Muscle of leg (tissue), 11 donors: ENCODE measurements around the gene EFEMP1. TPM values are rescaled to one million over a fixed set of nuclear protein-coding genes. Genes with fewer than 3 reads are reported as not detected.

Experiments
- DNase-seq: peaks from one replicate; pipeline ENCODE4 v3.0.0; 2013
- H3K27ac ChIP-seq: one replicate; pipeline ENCODE4 v1.5.1; 2013; ENCODE audit warnings: mild to moderate bottlenecking, low read length, control low read depth
- H3K27me3 ChIP-seq: one replicate; pipeline ENCODE4 v1.6.1; 2013; ENCODE audit warnings: low read length; ENCODE audit not compliant: control insufficient read depth, insufficient read depth
- H3K36me3 ChIP-seq: one replicate; pipeline ENCODE4 v1.6.1; 2013; ENCODE audit warnings: low read length; ENCODE audit not compliant: control insufficient read depth, insufficient read depth
- H3K4me1 ChIP-seq: one replicate; pipeline ENCODE4 v1.6.1; 2013; ENCODE audit warnings: low read length; ENCODE audit not compliant: control insufficient read depth, insufficient read depth
- H3K4me3 ChIP-seq: one replicate; pipeline ENCODE4 v1.5.1; 2013; ENCODE audit warnings: low read length, control low read depth
- H3K9me3 ChIP-seq: replicated peaks from 2 replicates; pipeline ENCODE4 v1.6.1; 2013; ENCODE audit warnings: low read depth, low read length; ENCODE audit not compliant: control insufficient read depth
- WGBS: methylation state at CpG from one replicate; pipeline ENCODE4 v1.1.5; 2013; ENCODE audit warnings: missing lambda C conversion rate; ENCODE audit not compliant: insufficient coverage; 5-methylcytosine and 5-hydroxymethylcytosine counted together
- polyA plus RNA-seq, 8 donors: library from polyadenylated mRNA; unstranded; fragments of 120-200 nt; gene quantifications; one replicate each; pipeline versions ENCODE4 v1.2.1 to v1.2.3, GENCODE V29; 2013; ENCODE audit warnings: inconsistent platforms in 1 of 8, low replicate concordance in 1 of 8; ENCODE audit not compliant: insufficient read length in 8 of 8, insufficient read depth in 1 of 8
- total RNA-seq: library from RNA; stranded (reverse); fragments of 120-200 nt; gene quantifications from one replicate; pipeline ENCODE4 v1.2.4, GENCODE V29; 2013

The EFEMP1 gene
- total and polyA plus RNA-seq, 9 donors: 18.6 to 39.0 (median 24.9) TPM

GRCh38 chr2:55901941-55902340 is 21.6 kb downstream of the EFEMP1 start:
- Histone ChIP-seq H3K27me3 (no peaks in the 10 kb centered on the region), H3K27ac (no peak overlapping the region), H3K4me1 (no peaks in the 10 kb centered on the region), H3K36me3 (no peaks in the 10 kb centered on the region), H3K9me3 (no peaks in the 10 kb centered on the region), H3K4me3 (no peak overlapping the region)
- WGBS: 57% methylated on average over 1 of the region's 2 CpGs
- DNase-seq: no peak

DNA sequence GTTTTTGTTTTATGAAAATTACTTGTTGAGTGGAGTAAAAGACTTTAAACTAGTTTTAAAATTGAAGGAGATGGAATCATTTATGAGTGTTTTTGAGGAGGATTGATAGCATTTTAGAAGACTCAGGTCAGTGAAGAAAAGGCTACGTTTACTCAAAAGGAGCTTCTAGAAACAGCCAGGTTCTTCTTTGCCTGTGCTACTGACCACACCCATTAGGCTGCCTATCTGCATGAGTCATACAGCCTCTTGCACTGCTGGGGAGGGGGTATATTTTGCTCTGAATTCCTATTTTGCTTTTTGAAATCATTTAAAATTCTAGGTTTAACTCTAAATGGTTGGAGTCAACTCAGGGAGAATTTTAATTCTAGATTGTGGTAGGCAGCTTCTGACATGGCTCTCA is 22.3 kb downstream of the EFEMP1 start:
- H3K27ac ChIP-seq: no peak overlapping the region
- no peak for DNase-seq
- WGBS: no CpG with 5 or more reads among the region's 1 CpG
- no peaks in the 10 kb centered on the region for H3K9me3 ChIP-seq
- no peak overlapping the region for H3K4me3 ChIP-seq
- H3K36me3 ChIP-seq: no peaks in the 10 kb centered on the region
- no peaks in the 10 kb centered on the region for H3K27me3 ChIP-seq
- H3K4me1 ChIP-seq: no peaks in the 10 kb centered on the region

- no peaks in the 10 kb centered on the region for H3K4me1 ChIP-seq
- no peak for DNase-seq
- H3K27ac ChIP-seq: no peak overlapping the region
- no peak overlapping the region for H3K4me3 ChIP-seq
- WGBS: 80% methylated on average over 1 of the region's 2 CpGs
- H3K27me3 ChIP-seq: no peaks in the 10 kb centered on the region
- H3K9me3 ChIP-seq: no peaks in the 10 kb centered on the region
- no peaks in the 10 kb centered on the region for H3K36me3 ChIP-seq
Observed at GRCh38 chr2:55899881-55900280, 23.7 kb downstream of the EFEMP1 start.

GRCh38 chr2:55898386-55899040 is 25.1 kb downstream of the EFEMP1 start:
- H3K36me3 ChIP-seq: no peaks in the 10 kb centered on the region
- no peak overlapping the region for H3K27ac ChIP-seq
- no peaks in the 10 kb centered on the region for H3K9me3 ChIP-seq
- 86% methylated on average over 1 of the region's 5 CpGs for WGBS
- H3K4me1 ChIP-seq: no peaks in the 10 kb centered on the region
- H3K27me3 ChIP-seq: no peaks in the 10 kb centered on the region
- no peak for DNase-seq
- H3K4me3 ChIP-seq: no peak overlapping the region

DNA sequence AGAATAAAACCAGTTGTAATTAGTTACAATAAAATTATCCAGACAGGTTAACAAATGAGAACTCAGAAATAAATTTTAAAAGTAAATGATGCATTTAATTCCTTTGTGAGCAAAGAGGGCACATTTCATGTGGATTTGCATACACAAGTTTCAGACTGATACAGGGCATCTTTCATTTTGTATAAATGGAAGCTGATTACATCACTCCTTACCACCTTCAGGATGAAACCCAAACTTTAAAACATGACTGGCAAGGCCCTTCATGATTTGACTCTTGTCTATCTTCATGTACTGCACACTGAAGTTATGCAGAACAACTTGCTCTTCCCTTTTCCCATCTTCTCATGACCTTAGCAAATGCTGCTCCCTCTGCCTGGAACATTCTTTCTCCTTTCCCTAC is 26.9 kb downstream of the EFEMP1 start:
- H3K4me3 ChIP-seq: no peak overlapping the region
- no peaks in the 10 kb centered on the region for H3K4me1 ChIP-seq
- no peaks in the 10 kb centered on the region for H3K9me3 ChIP-seq
- no peak overlapping the region for H3K27ac ChIP-seq
- no peak for DNase-seq
- no peaks in the 10 kb centered on the region for H3K27me3 ChIP-seq
- no peaks in the 10 kb centered on the region for H3K36me3 ChIP-seq

DNA sequence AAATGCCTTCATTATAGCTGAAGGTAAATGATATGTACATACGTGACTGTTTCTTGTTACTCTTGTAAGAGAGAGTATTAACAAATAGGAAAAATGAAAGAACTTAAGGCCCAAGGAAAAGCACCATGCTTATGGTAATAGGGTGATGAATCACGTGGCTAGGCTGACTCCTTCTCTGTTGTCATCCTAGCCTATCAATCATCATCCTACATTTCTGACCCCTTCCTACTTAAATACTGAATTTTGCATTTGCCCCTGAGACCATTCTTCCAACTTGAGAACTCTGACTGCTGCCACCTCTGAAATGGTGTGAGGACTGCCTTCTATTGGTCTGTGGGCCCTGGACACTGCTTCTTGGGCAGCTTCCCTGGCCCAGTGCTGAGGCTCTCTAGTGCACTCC is 28.9 kb downstream of the EFEMP1 start:
- WGBS: no CpG with 5 or more reads among the region's 2 CpGs
- Histone ChIP-seq H3K9me3 (no peaks in the 10 kb centered on the region), H3K36me3 (no peaks in the 10 kb centered on the region), H3K4me3 (no peak overlapping the region), H3K4me1 (no peaks in the 10 kb centered on the region), H3K27me3 (no peaks in the 10 kb centered on the region), H3K27ac (no peak overlapping the region)
- DNase-seq: no peak

DNA sequence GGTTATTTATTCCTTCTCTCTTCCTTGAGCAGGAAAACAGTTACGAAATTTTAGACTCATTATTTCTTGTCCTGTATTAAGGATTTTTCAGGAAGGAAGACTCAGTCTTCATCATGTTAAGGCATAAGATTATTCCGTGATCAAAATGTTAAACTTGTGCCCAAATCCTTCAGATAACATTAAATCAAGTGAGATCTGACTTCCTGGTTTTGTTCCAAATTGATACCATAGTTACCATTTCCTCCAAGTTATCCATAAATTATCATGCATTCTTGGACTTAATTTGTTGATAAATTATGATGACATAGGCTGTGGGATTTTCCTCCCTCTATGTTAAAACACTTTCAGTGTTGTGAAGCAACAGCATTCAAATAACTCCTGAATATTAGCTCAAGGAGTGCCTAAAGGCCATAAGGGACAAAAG is 31.9 kb downstream of the EFEMP1 start:
- H3K4me3 ChIP-seq: no peak overlapping the region
- no peak for DNase-seq
- WGBS: no CpG with 5 or more reads among the region's 2 CpGs
- H3K27ac ChIP-seq: no peak overlapping the region
- no peaks in the 10 kb centered on the region for H3K36me3 ChIP-seq
- no peaks in the 10 kb centered on the region for H3K9me3 ChIP-seq
- no peaks in the 10 kb centered on the region for H3K4me1 ChIP-seq
- no peaks in the 10 kb centered on the region for H3K27me3 ChIP-seq

- no peaks in the 10 kb centered on the region for H3K4me1 ChIP-seq
- no peaks in the 10 kb centered on the region for H3K36me3 ChIP-seq
- H3K9me3 ChIP-seq: no peaks in the 10 kb centered on the region
- no peak overlapping the region for H3K27ac ChIP-seq
- H3K27me3 ChIP-seq: no peaks in the 10 kb centered on the region
- no peak overlapping the region for H3K4me3 ChIP-seq
- no peak for DNase-seq
- 60% methylated on average over 1 of the region's 3 CpGs for WGBS
Observed at GRCh38 chr2:55888936-55889335, 34.6 kb downstream of the EFEMP1 start.

DNA sequence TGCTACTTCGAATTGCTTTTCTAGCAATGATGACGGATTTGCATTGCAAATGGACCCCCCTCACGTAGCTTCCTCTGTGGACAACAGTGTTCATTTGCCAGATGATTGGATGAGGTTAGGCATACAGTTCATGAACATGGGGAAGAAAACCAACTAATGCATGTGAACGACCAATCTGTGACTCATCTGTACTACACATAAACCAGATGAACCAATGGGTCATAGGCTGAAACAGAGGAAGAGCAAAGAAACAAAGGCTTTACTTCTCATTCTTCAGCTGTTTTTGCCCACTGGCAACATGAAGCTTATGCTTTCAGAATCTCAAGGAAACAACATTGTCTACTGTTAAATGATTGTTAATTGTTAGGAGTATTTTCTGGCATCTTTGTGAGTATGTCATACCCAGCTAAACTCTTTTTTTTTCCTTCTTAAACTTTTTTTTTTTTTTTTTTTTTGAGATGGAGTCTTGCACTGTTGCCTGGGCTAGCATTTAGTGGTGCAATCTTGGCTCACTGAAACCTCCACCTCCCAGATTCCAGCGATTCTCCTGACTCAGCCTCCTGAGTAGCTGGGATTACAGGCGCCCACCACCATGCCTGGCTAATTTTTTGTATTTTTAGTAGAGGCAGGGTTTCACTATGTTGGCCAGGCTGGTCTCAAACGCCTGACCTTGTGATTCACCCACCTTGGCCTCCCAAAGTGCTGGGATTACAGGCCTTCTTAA is 35.5 kb downstream of the EFEMP1 start:
- WGBS: 90% methylated on average over 2 of the region's 7 CpGs
- no peak for DNase-seq

DNA sequence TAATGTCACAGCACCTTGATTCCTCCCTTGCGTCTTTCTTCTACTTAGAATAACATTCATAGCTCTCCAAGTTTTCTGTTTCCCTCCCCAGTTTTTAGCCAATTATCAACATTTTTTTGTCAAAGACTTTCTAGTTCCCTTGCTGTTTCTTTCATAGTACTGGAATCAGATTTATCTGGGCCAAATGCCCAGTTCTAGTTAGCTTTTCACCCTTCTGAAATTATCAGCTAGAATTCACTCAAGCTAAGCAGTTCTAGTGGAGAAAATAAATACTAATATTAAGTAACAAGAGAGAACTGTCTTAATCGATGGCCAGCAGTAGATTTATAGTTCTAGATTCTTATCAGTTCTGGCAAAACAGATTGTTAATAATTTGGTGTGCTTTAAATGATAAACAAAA is 36.2 kb downstream of the EFEMP1 start:
- 57% methylated on average over 1 of the region's 2 CpGs for WGBS
- Histone ChIP-seq H3K4me3 (no peak overlapping the region), H3K27me3 (no peaks in the 10 kb centered on the region), H3K36me3 (no peaks in the 10 kb centered on the region), H3K27ac (no peak overlapping the region), H3K4me1 (no peaks in the 10 kb centered on the region), H3K9me3 (no peaks in the 10 kb centered on the region)
- peak; percentile 50 for DNase-seq

More for the DNA sequence above, 35.5 kb downstream of the EFEMP1 start:
- Histone ChIP-seq H3K4me3 (no peak overlapping the region), H3K9me3 (no peaks in the 10 kb centered on the region), H3K27me3 (no peaks in the 10 kb centered on the region), H3K27ac (no peak overlapping the region), H3K36me3 (no peaks in the 10 kb centered on the region), H3K4me1 (no peaks in the 10 kb centered on the region)

DNA sequence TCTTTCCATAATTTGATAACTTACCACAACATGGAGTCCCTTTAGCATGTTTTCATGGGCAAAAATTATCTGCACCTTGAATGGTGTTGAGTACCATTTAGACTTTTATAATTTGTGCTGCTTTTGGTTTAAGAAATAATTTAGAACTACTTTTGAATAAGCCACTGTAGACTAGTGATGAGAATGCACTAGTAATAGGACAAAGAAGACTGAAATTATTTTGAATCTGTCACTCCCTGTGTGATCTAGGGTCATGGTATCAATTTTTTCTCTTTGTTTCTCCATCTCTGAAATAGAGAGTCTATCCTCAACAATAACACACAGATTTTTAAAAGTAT is 37.7 kb downstream of the EFEMP1 start:
- no peak overlapping the region for H3K27ac ChIP-seq

More for the DNA sequence above, 37.7 kb downstream of the EFEMP1 start:
- H3K4me3 ChIP-seq: no peak overlapping the region
- H3K9me3 ChIP-seq: no peaks in the 10 kb centered on the region
- DNase-seq: no peak
- no peaks in the 10 kb centered on the region for H3K4me1 ChIP-seq
- no peaks in the 10 kb centered on the region for H3K27me3 ChIP-seq
- no peaks in the 10 kb centered on the region for H3K36me3 ChIP-seq
